ENCODE measurements around the gene AGR2. TPM values are rescaled to one million over a fixed set of nuclear protein-coding genes. Genes with fewer than 3 reads are reported as not detected.

AGR2 gene
- total RNA-seq, 4 donors from 2014 or later, result not detected

DNA sequence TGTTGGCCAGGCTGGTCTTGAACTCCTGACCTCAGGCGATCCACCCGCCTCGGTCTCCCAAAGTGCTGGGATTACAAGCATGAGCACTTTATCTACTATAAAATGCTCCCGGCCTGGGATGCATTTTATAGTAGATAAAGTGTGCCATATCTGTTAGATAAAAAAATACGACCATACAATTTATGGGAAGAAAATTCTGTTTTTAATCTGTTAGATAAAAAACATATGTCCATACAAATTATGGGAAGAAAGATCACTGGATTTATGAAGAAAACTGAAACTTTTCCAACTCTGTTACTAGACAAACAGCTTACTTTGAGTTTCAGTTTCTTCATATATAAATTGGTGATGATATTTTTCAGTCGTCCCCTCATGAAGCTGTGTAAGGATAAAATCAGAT lies 46.8 kb downstream of the AGR2 start:
- 95% methylated on average over 6 of the region's 6 CpGs for WGBS
- TF ChIP-seq POLR2AphosphoS5 (IDR thresholded peaks at IDR 0.05) (no peak), CTCF (IDR thresholded peaks at IDR 0.05) (no peak), POLR2A (IDR thresholded peaks at IDR 0.05; ENCODE audit: low read depth) (no peak), EP300 (IDR thresholded peaks at IDR 0.05) (no peak)
- Histone ChIP-seq H3K27me3 (peaks cover 0 to 9% (median 0%) of the 10 kb centered on the region in 4 donors), H3K27ac (replicated peaks in 1 of 4) (no peak overlapping the region), H3K36me3 (no peaks in the 10 kb centered on the region), H3K4me3 (no peak overlapping the region), H3K4me1 (peaks cover 0 to 14% (median 14%) of the 10 kb centered on the region in 4 donors), H3K9me3 (no peaks in the 10 kb centered on the region)
- DNase-seq (ENCODE audit: extremely low spot score), result no peak
- intact Hi-C loops (cut with DNase I), result no loop called here

DNA sequence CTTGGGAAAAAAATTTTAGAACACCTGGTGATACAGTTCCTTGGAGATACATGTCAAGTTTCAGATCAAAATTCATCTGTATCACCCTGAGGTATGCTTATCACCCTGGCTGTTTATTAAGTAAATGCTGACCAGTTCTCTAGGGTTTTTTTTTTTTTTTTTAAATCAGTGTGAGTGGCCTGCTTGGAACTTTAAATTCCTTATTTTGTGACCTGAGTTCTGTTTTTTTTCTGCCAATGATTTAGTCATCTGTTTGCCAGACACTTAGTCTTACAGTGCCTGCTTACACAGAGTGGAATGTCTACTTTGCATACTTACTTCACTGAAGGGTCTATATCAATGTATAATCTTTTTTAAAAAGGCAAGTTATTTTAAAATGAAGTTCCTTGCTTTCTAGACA lies 49.4 kb downstream of the AGR2 start:
- intact Hi-C loops (cut with DNase I), result no loop called here
- Histone ChIP-seq H3K27ac (replicated peaks in 1 of 4) (no peak overlapping the region), H3K27me3 (peaks cover 0 to 9% (median 0%) of the 10 kb centered on the region in 4 donors), H3K36me3 (no peaks in the 10 kb centered on the region), H3K4me3 (peak overlapping the region in 1 of 4 donors; percentile 67), H3K4me1 (peaks cover 0 to 14% (median 14%) of the 10 kb centered on the region in 4 donors), H3K9me3 (no peaks in the 10 kb centered on the region)
- no peak for DNase-seq (ENCODE audit: extremely low spot score)
- TF ChIP-seq EP300 (IDR thresholded peaks at IDR 0.05) (no peak), CTCF (IDR thresholded peaks at IDR 0.05) (no peak), POLR2AphosphoS5 (IDR thresholded peaks at IDR 0.05) (no peak), POLR2A (IDR thresholded peaks at IDR 0.05; ENCODE audit: low read depth) (no peak)

GRCh38 chr7:16754856-16755317 lies 49.9 kb downstream of the AGR2 start:
- no peak for DNase-seq (ENCODE audit: extremely low spot score)
- peak overlapping the region in 1 of 4 donors; percentile 43 for H3K27ac ChIP-seq (replicated peaks in 1 of 4)
- TF ChIP-seq POLR2AphosphoS5 (IDR thresholded peaks at IDR 0.05) (no peak), CTCF (IDR thresholded peaks at IDR 0.05) (no peak), POLR2A (IDR thresholded peaks at IDR 0.05; ENCODE audit: low read depth) (no peak), EP300 (IDR thresholded peaks at IDR 0.05) (no peak)
- no peaks in the 10 kb centered on the region for H3K9me3 ChIP-seq
- H3K4me1 ChIP-seq, result peaks cover 0 to 14% (median 14%) of the 10 kb centered on the region in 4 donors
- WGBS, result 72% methylated on average over 6 of the region's 6 CpGs
- intact Hi-C loops (cut with DNase I), result no loop called here
- H3K27me3 ChIP-seq, result peaks cover 0 to 9% (median 0%) of the 10 kb centered on the region in 4 donors
- H3K36me3 ChIP-seq, result no peaks in the 10 kb centered on the region
- peak overlapping the region; percentile 62 to 70 (median 66) for H3K4me3 ChIP-seq

DNA sequence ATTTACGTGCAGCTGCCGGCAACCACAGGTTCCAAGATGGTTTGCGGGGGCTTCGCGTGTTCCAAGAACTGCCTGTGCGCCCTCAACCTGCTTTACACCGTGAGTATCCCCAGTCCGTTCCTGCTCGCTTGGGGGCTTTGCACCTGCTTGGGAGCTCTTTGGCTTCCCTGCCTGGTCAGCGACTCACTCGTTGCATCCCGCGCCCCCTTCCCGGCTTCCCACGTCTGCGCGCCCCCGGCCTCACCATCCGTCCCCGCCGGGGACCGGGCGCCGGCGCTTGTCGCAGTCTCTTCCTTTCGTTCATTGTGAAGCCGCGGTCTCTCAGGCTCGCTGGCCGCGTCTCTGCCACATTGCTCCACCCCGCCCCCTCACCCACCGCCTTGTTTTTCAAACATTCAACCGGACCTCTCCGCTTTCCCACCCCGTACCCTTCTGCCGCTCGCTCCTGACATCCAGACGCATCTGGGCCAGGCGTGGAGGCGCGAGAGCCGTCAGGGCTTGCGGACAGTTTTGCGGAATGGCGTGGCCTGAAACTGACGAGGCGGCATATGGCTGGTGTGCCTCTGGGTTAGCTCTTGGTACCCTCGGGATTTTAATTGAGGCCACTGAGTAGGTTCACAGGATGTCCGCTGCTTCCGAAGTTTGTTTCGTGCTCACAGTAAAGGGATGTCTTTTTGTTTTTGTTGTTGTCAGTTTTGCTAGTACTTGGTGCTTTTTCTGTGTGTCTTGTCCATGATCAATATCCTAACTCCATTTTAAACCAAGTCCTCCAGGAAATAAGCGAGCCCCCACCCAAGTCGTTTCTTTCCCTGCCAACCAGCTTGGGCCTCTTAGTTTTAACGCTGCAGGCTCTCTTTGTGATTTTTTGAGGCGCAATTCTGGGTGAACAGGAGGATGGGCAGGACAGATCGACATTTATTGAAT lies 50.6 kb downstream of the AGR2 start:
- Histone ChIP-seq H3K36me3 (no peaks in the 10 kb centered on the region), H3K27me3 (peaks cover 0 to 9% (median 0%) of the 10 kb centered on the region in 4 donors), H3K27ac (replicated peaks in 1 of 4) (peak overlapping the region; percentile 16 to 44 (median 34)), H3K4me3 (peak overlapping the region; percentile 62 to 70 (median 66)), H3K4me1 (peaks cover 0 to 14% (median 14%) of the 10 kb centered on the region in 4 donors), H3K9me3 (no peaks in the 10 kb centered on the region)
- TF ChIP-seq POLR2AphosphoS5 (IDR thresholded peaks at IDR 0.05) (no peak), CTCF (IDR thresholded peaks at IDR 0.05) (no peak), POLR2A (IDR thresholded peaks at IDR 0.05; ENCODE audit: low read depth) (no peak), EP300 (IDR thresholded peaks at IDR 0.05) (no peak)
- WGBS, result 9% methylated on average over 50 of the region's 58 CpGs
- no peak for DNase-seq (ENCODE audit: extremely low spot score)
- intact Hi-C loops (cut with DNase I), result no loop called here

Measured in esophagus muscularis mucosa (tissue), 4 donors.